HG02970 (cell line): ENCODE measurements around the gene TFDP2.

Experiments
- ATAC-seq: cut with Tn5 transposase; IDR thresholded peaks from one replicate; pipeline ENCODE4 v1.9.1; 2021; ENCODE audit warnings: mild to moderate bottlenecking, moderate library complexity, moderate number of reproducible peaks; ENCODE audit not compliant: unreplicated experiment, low FRiP score

TFDP2 gene

DNA sequence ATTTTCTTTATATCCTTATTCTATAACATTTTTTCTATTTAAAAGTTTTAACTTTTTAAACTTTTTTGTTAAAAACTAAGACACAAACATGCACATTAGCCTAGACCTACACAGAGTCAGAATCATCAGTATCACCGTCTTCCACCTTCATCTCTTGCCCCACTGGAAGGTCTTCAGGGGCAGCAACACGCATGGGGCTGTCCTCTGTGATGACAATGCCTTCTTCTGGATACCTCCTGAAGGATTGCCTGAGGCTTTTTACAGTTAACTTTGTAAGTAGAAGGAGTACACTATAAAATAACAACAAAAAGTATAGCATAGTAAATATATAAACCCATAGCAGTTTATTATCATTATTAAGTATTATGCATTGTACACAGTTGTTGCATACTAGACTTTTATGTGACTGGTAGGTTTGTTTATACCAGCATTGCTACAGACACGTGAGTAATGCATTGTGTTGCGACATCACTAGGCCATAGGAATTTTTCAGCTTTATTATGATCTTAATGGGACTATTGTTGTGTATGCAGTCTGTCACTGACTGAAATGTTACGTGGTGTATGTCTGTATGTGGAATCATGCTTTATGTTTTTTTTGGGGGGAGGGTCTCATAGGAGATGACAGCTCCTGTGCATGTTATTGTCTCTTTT, 254.7 kb downstream of the TFDP2 start:
- ATAC-seq: no peak
